Endothelial cell of umbilical vein (primary cell): ENCODE measurements around the gene FCGR3A.
"Not testable (repeated sequence)": the region's sequence is repeated elsewhere in the genome, so short reads cannot be mapped to it uniquely, and the experiment has no call there.

Experiments
- CTCF ChIP-seq, 2 donors: IDR thresholded peaks; 1 replicate in 1 of 2; 2 replicates in 1 of 2; pipeline ENCODE4 v1.5.1; 2011; ENCODE audit warnings: low read length in 2 of 2, mild to moderate bottlenecking in 2 of 2, moderate library complexity in 2 of 2, control low read depth in 1 of 2, inconsistent platforms in 1 of 2, low read depth in 1 of 2; ENCODE audit not compliant: insufficient read depth in 1 of 2; ENCODE audit errors: extremely low read depth in 1 of 2
- EZH2 ChIP-seq: IDR thresholded peaks from 2 replicates; pipeline ENCODE4 v1.6.1; 2012; ENCODE audit warnings: borderline replicate concordance, low read depth, mild to moderate bottlenecking, moderate library complexity, low read length, inconsistent platforms; ENCODE audit not compliant: severe bottlenecking
- FOS ChIP-seq: IDR thresholded peaks from 2 replicates; pipeline ENCODE4 v1.6.1; 2011; ENCODE audit warnings: mild to moderate bottlenecking, low read length, moderate library complexity, borderline replicate concordance; ENCODE audit not compliant: insufficient read depth
- JUN ChIP-seq: IDR thresholded peaks from 2 replicates; pipeline ENCODE4 v1.6.1; 2011; ENCODE audit warnings: borderline replicate concordance, low read depth; ENCODE audit not compliant: insufficient read length, insufficient read depth
- MYC ChIP-seq: IDR thresholded peaks from one replicate; pipeline ENCODE4 v1.6.1; 2011; ENCODE audit warnings: mild to moderate bottlenecking, low read depth, low read length
- POLR2A ChIP-seq: IDR thresholded peaks from 2 replicates; pipeline ENCODE4 v1.6.1; 2012; ENCODE audit warnings: low read depth, mild to moderate bottlenecking, control low read depth, low read length
- POLR2AphosphoS5 ChIP-seq: IDR thresholded peaks from 2 replicates; pipeline ENCODE4 v1.6.1; 2012; ENCODE audit warnings: low read depth, mild to moderate bottlenecking, control low read depth, low read length, moderate library complexity; ENCODE audit not compliant: insufficient read depth

- TF ChIP-seq POLR2A; EZH2; CTCF (IDR thresholded peaks at IDR 0.05; ENCODE audit: extremely low read depth in 1 of 2, insufficient read depth in 1 of 2, low read depth in 1 of 2, low read length in 2 of 2); JUN; POLR2AphosphoS5; FOS; MYC: not testable (repeated sequence)
These were observed 6.5 kb downstream of the FCGR3A start for GRCh38 chr1:161543125-161543524.
